ENCODE data around the gene NQO2.

- TF ChIP-seq CTCF (IDR thresholded peaks at IDR 0.05; ENCODE audit: insufficient read depth, low read depth, low read length) (no peak), EZH2 (IDR thresholded peaks at IDR 0.05; ENCODE audit: insufficient read depth, low read length) (no peak)
Measured at GRCh38 chr6:2951728-2952127, 48.0 kb upstream of the NQO2 start.
